ENCODE results near the gene ARID5A.
A peak's percentile ranks its signal among the peaks of the same experiment; 100 is the strongest.
"Not testable (repeated sequence)": the region's sequence is repeated elsewhere in the genome, so short reads cannot be mapped to it uniquely, and the experiment has no call there.

The ARID5A gene

GRCh38 chr2:96553176-96553956, 16.8 kb downstream of the ARID5A start:
- TF ChIP-seq, protein P1, sequence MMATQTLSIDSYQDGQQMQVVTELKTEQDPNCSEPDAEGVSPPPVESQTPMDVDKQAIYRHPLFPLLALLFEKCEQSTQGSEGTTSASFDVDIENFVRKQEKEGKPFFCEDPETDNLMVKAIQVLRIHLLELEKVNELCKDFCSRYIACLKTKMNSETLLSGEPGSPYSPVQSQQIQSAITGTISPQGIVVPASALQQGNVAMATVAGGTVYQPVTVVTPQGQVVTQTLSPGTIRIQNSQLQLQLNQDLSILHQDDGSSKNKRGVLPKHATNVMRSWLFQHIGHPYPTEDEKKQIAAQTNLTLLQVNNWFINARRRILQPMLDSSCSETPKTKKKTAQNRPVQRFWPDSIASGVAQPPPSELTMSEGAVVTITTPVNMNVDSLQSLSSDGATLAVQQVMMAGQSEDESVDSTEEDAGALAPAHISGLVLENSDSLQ (IDR thresholded peaks at IDR 0.05): no peak
- TF ChIP-seq FOXA1 (IDR thresholded peaks at IDR 0.05) (no peak), HDGF (IDR thresholded peaks at IDR 0.05; ENCODE audit: borderline replicate concordance) (no peak), FOXM1 (IDR thresholded peaks at IDR 0.05; ENCODE audit: borderline replicate concordance) (no peak), L3MBTL2 (conservative IDR thresholded peaks at IDR 0.05) (no peak), SP1 (IDR thresholded peaks at IDR 0.05) (no peak)
- DNase-seq (ENCODE audit: extremely low spot score): no peak
- ChIA-PET POLR2A (interaction anchor here (0.7 to 1.6 kb wide), 3 partner anchors 12 to 217 kb away, joined by 3 to 4 read pairs (median 3); partner anchors contain the start of gene NCAPH), CTCF (interaction anchor here (0.8 to 1.4 kb wide), 10 partner anchors 9 to 146 kb away, joined by 3 to 10 read pairs (median 5); no protein-coding TSS in a partner anchor)

DNA sequence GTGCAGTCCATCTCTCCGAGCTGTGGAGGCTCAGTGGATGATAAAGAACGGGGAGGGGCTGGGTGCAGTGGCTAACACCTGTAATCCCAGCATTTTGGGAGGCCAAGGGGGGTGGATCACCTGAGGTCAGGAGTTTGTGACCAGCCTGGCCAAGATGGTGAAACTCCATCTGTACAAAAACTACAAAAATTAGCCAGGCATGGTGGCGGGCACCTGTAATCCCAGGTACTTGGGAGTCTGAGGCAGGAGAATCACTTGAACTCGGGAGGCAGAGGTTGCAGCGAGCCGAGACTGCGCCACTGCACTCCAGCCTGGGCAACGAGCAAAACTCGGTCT, 17.4 kb downstream of the ARID5A start:
- CTCF ChIA-PET: interaction anchor here (0.7 to 1.4 kb wide), 17 partner anchors 9 to 1146 kb away, joined by 3 to 13 read pairs (median 4); partner anchors contain the start of gene ARID5A
- DNase-seq (ENCODE audit: extremely low spot score): not testable (repeated sequence)
- POLR2A ChIA-PET: interaction anchor here (0.7 to 1.6 kb wide), 2 partner anchors 12 to 218 kb away, joined by 3 to 4 read pairs; partner anchors contain the start of gene NCAPH

DNA sequence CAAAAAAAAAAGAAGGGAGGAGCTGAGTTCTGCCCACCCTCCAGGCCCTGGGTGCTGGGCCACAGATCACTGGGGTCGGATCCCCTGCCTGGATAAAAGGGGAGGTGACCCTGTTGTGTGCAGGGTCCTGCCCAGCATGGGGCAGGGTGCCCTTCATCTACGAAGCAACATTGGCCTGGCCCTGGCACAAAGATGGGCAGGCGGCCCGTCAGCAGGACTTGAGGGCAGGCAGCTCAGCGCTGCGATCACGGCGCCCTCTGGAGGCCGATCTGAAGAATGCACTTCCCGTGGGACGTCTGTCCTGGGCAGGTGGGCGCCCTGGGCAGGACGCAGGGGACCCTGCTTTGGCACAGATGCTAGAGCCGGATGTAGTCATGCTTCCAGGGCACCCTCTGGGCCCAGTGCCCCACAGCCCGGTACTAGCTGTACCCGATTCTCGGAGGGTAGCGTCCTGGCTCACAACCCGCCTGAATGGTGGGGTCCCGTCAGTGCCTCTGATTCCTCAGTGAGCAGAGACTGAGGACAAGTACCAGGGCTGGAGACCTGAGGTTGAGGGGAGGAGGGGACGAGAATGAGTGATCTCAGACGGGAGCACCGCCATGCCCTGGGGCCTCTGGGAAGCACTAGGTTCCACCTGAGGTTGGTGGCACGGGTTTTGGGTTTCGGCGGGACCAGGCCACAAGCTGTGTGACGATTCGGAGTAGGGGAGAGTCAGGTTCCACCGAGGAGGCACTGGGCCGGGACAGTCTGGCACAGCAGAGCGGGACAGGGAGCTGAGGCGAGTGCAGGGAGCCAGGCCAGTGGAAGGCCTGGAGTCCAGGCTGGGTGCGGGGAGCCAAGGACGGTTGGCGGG, 18.0 kb downstream of the ARID5A start:
- peak; percentile 82 for DNase-seq (ENCODE audit: extremely low spot score)
- CTCF ChIA-PET: interaction anchor here (0.7 to 1.4 kb wide), 18 partner anchors 10 to 1146 kb away, joined by 3 to 13 read pairs (median 4); partner anchors contain the start of gene ARID5A
- TF ChIP-seq TARDBP (IDR thresholded peaks at IDR 0.05) (no peak), ZNF384 (IDR thresholded peaks at IDR 0.05) (0 out of 2 replicates have a peak, but pooled peaks have one; percentile 20)
- POLR2A ChIA-PET: interaction anchor here (0.7 to 1.6 kb wide), 2 partner anchors 13 to 218 kb away, joined by 3 to 4 read pairs; partner anchors contain the start of gene NCAPH

- POLR2A ChIA-PET: no interaction called here
- CTCF ChIA-PET: interaction anchor here (0.9 to 1.4 kb wide), 3 partner anchors 17 to 88 kb away, joined by 3 to 13 read pairs (median 10); partner anchors contain the start of gene ARID5A
- TF ChIP-seq SUZ12 (IDR thresholded peaks at IDR 0.05) (no peak), TARDBP (IDR thresholded peaks at IDR 0.05) (no peak)
- DNase-seq (ENCODE audit: extremely low spot score): no peak
Observed at GRCh38 chr2:96555146-96555610, 18.6 kb downstream of the ARID5A start.

DNA sequence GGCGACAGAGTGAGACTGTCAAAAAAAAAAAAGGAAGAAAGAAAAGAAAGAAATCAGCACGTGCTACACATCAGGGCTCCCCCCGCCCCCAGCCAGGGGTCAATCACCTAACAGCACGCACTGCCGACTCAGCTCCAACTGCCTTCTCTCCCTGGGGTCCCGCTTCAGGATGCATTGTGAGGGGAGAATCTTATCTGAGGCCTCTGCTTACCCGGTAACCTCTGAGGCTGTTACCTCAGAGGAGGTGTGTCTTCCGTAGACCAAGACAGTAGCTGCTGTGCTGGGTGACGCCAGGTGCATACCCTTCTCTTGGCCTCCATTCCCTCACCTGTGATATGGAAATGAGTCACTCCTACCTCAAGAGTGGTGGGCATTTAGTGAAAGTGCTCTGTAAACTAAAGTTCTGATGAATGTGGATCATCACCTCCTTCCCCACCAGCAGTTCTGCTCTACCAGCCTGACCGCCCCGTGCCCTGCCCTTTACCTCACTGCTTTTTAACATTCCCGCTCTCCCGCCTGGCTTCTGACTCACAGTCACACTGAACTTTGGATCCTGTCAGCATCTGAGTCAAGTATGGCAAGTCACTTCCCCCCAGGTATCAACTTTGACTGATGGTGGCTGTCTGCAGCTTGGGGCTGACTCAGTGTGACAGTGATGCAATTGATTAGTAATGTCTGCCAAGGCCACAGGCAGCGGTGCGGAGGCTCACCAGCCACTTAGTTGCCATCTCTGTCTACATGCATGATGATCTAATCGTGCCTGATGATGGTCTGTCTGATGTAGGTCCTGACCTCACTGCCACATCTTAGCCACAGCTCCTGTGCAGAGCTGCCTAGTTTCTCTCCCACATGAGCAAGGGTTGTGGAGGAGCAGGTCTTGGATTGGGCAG, 20.1 kb downstream of the ARID5A start:
- ChIA-PET CTCF (interaction anchor here (1.0 to 1.4 kb wide), 2 partner anchors 9 to 23 kb away, joined by 3 read pairs; no protein-coding TSS in a partner anchor), POLR2A (interaction anchor here (0.6 kb wide), 1 partner anchor 203 kb away, joined by 3 read pairs; no protein-coding TSS in a partner anchor)
- DNase-seq (ENCODE audit: extremely low spot score): no peak
- TF ChIP-seq ZNF384 (IDR thresholded peaks at IDR 0.05) (no peak), L3MBTL2 (conservative IDR thresholded peaks at IDR 0.05) (no peak), LEF1 (IDR thresholded peaks at IDR 0.05; ENCODE audit: borderline replicate concordance) (no peak), SP1 (IDR thresholded peaks at IDR 0.05) (no peak), FOXM1 (IDR thresholded peaks at IDR 0.05; ENCODE audit: borderline replicate concordance) (no peak), ELF4 (IDR thresholded peaks at IDR 0.05) (no peak), ARNT (IDR thresholded peaks at IDR 0.05) (no peak), CTBP1 (IDR thresholded peaks at IDR 0.05; ENCODE audit: borderline replicate concordance) (no peak), SUZ12 (IDR thresholded peaks at IDR 0.05) (no peak), HDGF (IDR thresholded peaks at IDR 0.05; ENCODE audit: borderline replicate concordance) (no peak), NFRKB (IDR thresholded peaks at IDR 0.05) (no peak), FOXK2 (IDR thresholded peaks at IDR 0.05) (no peak), BHLHE40 (IDR thresholded peaks at IDR 0.05; ENCODE audit: borderline replicate concordance) (no peak), FOXA1 (IDR thresholded peaks at IDR 0.05) (no peak), TARDBP (IDR thresholded peaks at IDR 0.05) (no peak)
- TF ChIP-seq, protein P1 (IDR thresholded peaks at IDR 0.05): no peak; the same call in 1 of the 2 replicates

- DNase-seq (ENCODE audit: extremely low spot score): not testable (repeated sequence)
- POLR2A ChIA-PET: interaction anchor here (0.6 kb wide), 1 partner anchor 203 kb away, joined by 3 read pairs; no protein-coding TSS in a partner anchor
- CTCF ChIA-PET: interaction anchor here (0.6 to 1.4 kb wide), 4 partner anchors 10 to 125 kb away, joined by 3 read pairs; no protein-coding TSS in a partner anchor
Observed at GRCh38 chr2:96557421-96557820, 20.9 kb downstream of the ARID5A start.

Measured in HEK293T (cell line).